Neural cell (in vitro differentiated cells): ENCODE measurements around the gene TFEB. TPM values are rescaled to one million over a fixed set of nuclear protein-coding genes. Genes with fewer than 3 reads are reported as not detected.

ENCODE experiments used
- H2AFZ ChIP-seq: fragments of 200-600, 300-800 bp; sonication (generic), shearing (Covaris generic); 2 replicates; pipeline ENCODE4 v1.6.0; 2014; ENCODE audit warnings: low read depth, mild to moderate bottlenecking, antibody characterized with exemption, low read length, moderate library complexity
- H3F3A ChIP-seq: fragments of 200-600 bp; shearing (Covaris generic); 2 replicates; pipeline ENCODE4 v1.6.1; 2016; ENCODE audit warnings: mild to moderate bottlenecking, moderate library complexity, mixed read lengths, antibody characterized with exemption, low read length; ENCODE audit not compliant: insufficient read depth, poor library complexity, severe bottlenecking
- H3K27ac ChIP-seq: fragments of 200-600, 300-800 bp; sonication (generic), shearing (Covaris generic); 2 replicates; pipeline ENCODE4 v1.5.1; 2014; ENCODE audit warnings: mild to moderate bottlenecking, low read length, moderate library complexity
- H3K27me3 ChIP-seq: fragments of 300-800, 200-600 bp; sonication (generic), shearing (Covaris generic); 2 replicates; pipeline ENCODE4 v1.6.0; 2014; ENCODE audit warnings: mild to moderate bottlenecking, low read depth, low read length, moderate library complexity; ENCODE audit not compliant: insufficient read depth
- H3K36me3 ChIP-seq: fragments of 300-800, 200-600 bp; sonication (generic), shearing (Covaris generic); 2 replicates; pipeline ENCODE4 v1.5.1; 2014; ENCODE audit warnings: mild to moderate bottlenecking, antibody characterized with exemption, low read length, moderate library complexity; ENCODE audit not compliant: insufficient read depth
- H3K4me2 ChIP-seq: fragments of 300-800, 200-600 bp; sonication (generic), shearing (Covaris generic); 2 replicates; pipeline ENCODE4 v1.6.0; 2014; ENCODE audit warnings: mild to moderate bottlenecking, low read length
- H3K4me3 ChIP-seq: fragments of 300-800, 200-600 bp; sonication (generic), shearing (Covaris generic); 2 replicates; pipeline ENCODE4 v1.5.1; 2014; ENCODE audit warnings: mild to moderate bottlenecking, low read length, moderate library complexity
- H3K79me2 ChIP-seq: fragments of 200-600 bp; shearing (Covaris generic); replicated peaks from 2 replicates; pipeline ENCODE4 v1.6.0; 2014; ENCODE audit warnings: mild to moderate bottlenecking, low read length, moderate library complexity; ENCODE audit not compliant: insufficient read depth
- H3K9ac ChIP-seq: fragments of 300-800, 200-600 bp; sonication (generic), shearing (Covaris generic); 2 replicates; pipeline ENCODE4 v1.6.1; 2016; ENCODE audit warnings: mild to moderate bottlenecking, low read length, mixed read lengths
- H3K9me2 ChIP-seq: fragments of 200-600 bp; shearing (Covaris generic); 2 replicates; pipeline ENCODE4 v1.6.1; 2016; ENCODE audit warnings: mild to moderate bottlenecking, low read length, mixed read lengths; ENCODE audit not compliant: insufficient read depth
- H3K9me3 ChIP-seq: fragments of 200-600, 300-800 bp; sonication (generic), shearing (Covaris generic); 2 replicates; pipeline ENCODE4 v1.6.1; 2016; ENCODE audit warnings: mild to moderate bottlenecking, mixed run types, low read length, moderate library complexity, mixed read lengths
- H4K20me1 ChIP-seq: fragments of 200-600 bp; shearing (Covaris generic); 2 replicates; pipeline ENCODE4 v1.6.1; 2016; ENCODE audit warnings: mild to moderate bottlenecking, mixed run types; ENCODE audit not compliant: insufficient read depth
- EP300 ChIP-seq: fragments of 450-650 bp; conservative IDR thresholded peaks from 2 replicates; pipeline ENCODE4 v1.6.1; 2014; ENCODE audit warnings: antibody characterized with exemption, mild to moderate bottlenecking, moderate library complexity; ENCODE audit not compliant: poor library complexity, severe bottlenecking
- EZH2 ChIP-seq: fragments of 200-600, 300-800 bp; shearing (Covaris generic), sonication (generic); IDR thresholded peaks from 2 replicates; pipeline ENCODE4 v1.6.1; 2014; ENCODE audit warnings: antibody characterized with exemption, low read length, borderline replicate concordance, mild to moderate bottlenecking; ENCODE audit not compliant: insufficient read depth, poor library complexity, severe bottlenecking
- MXI1 ChIP-seq: fragments of 450-650 bp; conservative IDR thresholded peaks from 2 replicates; pipeline ENCODE4 v1.6.1; 2014; ENCODE audit warnings: antibody characterized with exemption, mild to moderate bottlenecking; ENCODE audit not compliant: poor library complexity, severe bottlenecking
- POLR2AphosphoS5 ChIP-seq: IDR thresholded peaks from 2 replicates; pipeline ENCODE4 v1.6.1; 2012
- RAD21 ChIP-seq: fragments of 450-650 bp; conservative IDR thresholded peaks from 2 replicates; pipeline ENCODE4 v1.6.1; 2014; ENCODE audit warnings: antibody characterized with exemption, mild to moderate bottlenecking, moderate library complexity
- REST ChIP-seq: IDR thresholded peaks from 2 replicates; pipeline ENCODE4 v1.6.1; 2012; ENCODE audit warnings: borderline replicate concordance
- SMC3 ChIP-seq: fragments of 450-650 bp; conservative IDR thresholded peaks from 2 replicates; pipeline ENCODE4 v1.6.1; 2014; ENCODE audit warnings: antibody characterized with exemption, mild to moderate bottlenecking, moderate library complexity; ENCODE audit not compliant: poor library complexity
- TAF1 ChIP-seq: IDR thresholded peaks from 2 replicates; pipeline ENCODE4 v1.6.1; 2012; ENCODE audit warnings: low read depth
- polyA plus RNA-seq: library from polyadenylated mRNA; depleted of rRNA; stranded (reverse); fragments of >200 nt; gene quantifications from 2 replicates; pipeline ENCODE4 v1.2.3, GENCODE V29; 2014
- TF ChIP-seq, protein P1 (sequence below): fragments of 450-650 bp; IDR thresholded peaks from 2 replicates; pipeline ENCODE4 v1.5.1; 2014; ENCODE audit warnings: antibody characterized with exemption, mild to moderate bottlenecking, moderate library complexity; ENCODE audit not compliant: poor library complexity, severe bottlenecking

The TFEB gene
- polyA plus RNA-seq, 1 donor from 2014 or later, result 0.24 TPM

- Histone ChIP-seq H3K4me2 (no peak overlapping the region), H3F3A (no peaks in the 10 kb centered on the region), H3K4me3 (no peak overlapping the region), H3K79me2 (no peaks in the 10 kb centered on the region), H3K9me3 (no peaks in the 10 kb centered on the region), H3K27ac (no peak overlapping the region), H2AFZ (no peak overlapping the region), H3K36me3 (no peaks in the 10 kb centered on the region), H3K9ac (no peak overlapping the region), H3K9me2 (no peaks in the 10 kb centered on the region), H3K27me3 (no peaks in the 10 kb centered on the region), H4K20me1 (no peaks in the 10 kb centered on the region)
- TF ChIP-seq SMC3, result no peak
- no peak for TF ChIP-seq RAD21
- TF ChIP-seq MXI1, result no peak
- TF ChIP-seq REST, result no peak
- no peak for TF ChIP-seq TAF1
- TF ChIP-seq EZH2, result no peak
- TF ChIP-seq POLR2AphosphoS5, result no peak
- TF ChIP-seq, protein P1, sequence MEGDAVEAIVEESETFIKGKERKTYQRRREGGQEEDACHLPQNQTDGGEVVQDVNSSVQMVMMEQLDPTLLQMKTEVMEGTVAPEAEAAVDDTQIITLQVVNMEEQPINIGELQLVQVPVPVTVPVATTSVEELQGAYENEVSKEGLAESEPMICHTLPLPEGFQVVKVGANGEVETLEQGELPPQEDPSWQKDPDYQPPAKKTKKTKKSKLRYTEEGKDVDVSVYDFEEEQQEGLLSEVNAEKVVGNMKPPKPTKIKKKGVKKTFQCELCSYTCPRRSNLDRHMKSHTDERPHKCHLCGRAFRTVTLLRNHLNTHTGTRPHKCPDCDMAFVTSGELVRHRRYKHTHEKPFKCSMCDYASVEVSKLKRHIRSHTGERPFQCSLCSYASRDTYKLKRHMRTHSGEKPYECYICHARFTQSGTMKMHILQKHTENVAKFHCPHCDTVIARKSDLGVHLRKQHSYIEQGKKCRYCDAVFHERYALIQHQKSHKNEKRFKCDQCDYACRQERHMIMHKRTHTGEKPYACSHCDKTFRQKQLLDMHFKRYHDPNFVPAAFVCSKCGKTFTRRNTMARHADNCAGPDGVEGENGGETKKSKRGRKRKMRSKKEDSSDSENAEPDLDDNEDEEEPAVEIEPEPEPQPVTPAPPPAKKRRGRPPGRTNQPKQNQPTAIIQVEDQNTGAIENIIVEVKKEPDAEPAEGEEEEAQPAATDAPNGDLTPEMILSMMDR, result no peak
- no peak for TF ChIP-seq EP300
Measured at GRCh38 chr6:41774841-41775240, 39.4 kb upstream of the TFEB start.

DNA sequence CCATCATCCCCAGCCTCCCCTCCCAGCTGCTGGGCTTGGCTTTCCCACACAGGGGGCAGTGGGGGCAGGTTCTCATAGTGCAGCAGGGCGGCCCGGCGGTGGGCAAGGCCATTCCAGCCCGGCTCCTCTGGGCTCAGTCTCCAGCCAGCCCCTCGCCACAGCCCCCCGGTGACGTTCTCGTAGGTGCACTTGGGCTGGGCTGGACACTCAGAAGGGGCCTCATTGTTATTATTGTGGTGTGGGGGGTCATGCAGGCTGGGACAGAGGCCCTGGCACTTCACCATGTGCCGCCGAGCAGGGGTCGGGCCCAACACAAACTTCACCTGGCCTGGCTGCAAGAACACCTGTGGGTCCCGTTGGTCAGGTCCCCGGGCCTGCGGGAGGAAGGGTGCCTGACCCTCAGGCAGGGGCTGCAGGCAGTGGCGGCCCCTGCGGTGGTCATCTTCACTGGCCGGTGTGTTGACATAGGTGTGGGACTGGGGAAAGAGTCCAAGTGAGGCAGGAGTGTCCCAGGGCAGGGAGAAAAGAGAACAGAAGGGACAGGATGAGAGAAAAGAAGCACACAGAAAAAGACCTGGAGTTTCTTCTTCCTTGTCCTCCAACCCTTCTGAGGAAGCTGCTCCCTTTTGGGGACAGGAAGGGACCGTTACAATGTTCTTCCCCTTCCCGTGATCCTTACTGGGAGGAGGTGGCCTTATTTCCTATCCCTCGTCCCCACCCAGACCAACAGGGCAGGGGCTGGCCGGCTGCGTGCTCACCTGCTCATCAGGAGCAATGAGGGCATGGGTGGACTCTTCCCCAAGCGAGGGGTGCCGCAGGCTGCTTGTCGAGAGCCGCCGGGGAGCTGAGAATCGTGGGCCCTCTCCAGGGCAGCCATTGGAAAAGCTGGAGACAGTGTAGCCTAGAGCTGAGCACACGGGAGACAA is 35.9 kb upstream of the TFEB start:
- Histone ChIP-seq H3K27me3 (no peaks in the 10 kb centered on the region), H3K27ac (no peak overlapping the region), H3F3A (no peaks in the 10 kb centered on the region), H2AFZ (no peak overlapping the region), H3K9ac (no peak overlapping the region), H3K4me3 (no peak overlapping the region), H3K4me2 (no peak overlapping the region), H4K20me1 (no peaks in the 10 kb centered on the region), H3K9me3 (no peaks in the 10 kb centered on the region), H3K9me2 (no peaks in the 10 kb centered on the region), H3K36me3 (no peaks in the 10 kb centered on the region), H3K79me2 (no peaks in the 10 kb centered on the region)
- no peak for TF ChIP-seq POLR2AphosphoS5
- no peak for TF ChIP-seq TAF1
- TF ChIP-seq RAD21, result no peak
- TF ChIP-seq, protein P1, result no peak
- TF ChIP-seq MXI1, result no peak
- TF ChIP-seq REST, result no peak
- no peak for TF ChIP-seq EP300
- TF ChIP-seq EZH2, result no peak
- no peak for TF ChIP-seq SMC3
